Esophagus squamous epithelium (tissue), 4 donors: Measurements from ENCODE around the gene HAO2.

Source experiments
- POLR2A ChIP-seq, 4 donors: fragments of 450-650 bp; IDR thresholded peaks; one replicate each; pipeline ENCODE4 v1.6.1; 2017; ENCODE audit warnings: antibody characterized with exemption in 4 of 4, mild to moderate bottlenecking in 4 of 4, moderate library complexity in 3 of 4
- TF ChIP-seq, protein P1 (sequence below), 6 experiments: fragments of 450-650 bp in 4 of 6; fragments of 200-600 bp in 2 of 6; sonication (generic) in 2 of 6; IDR thresholded peaks; one replicate each; pipeline ENCODE4 v1.5.1; 2016 to 2019; ENCODE audit warnings: antibody characterized with exemption in 6 of 6, mild to moderate bottlenecking in 4 of 6, moderate library complexity in 4 of 6

GRCh38 chr1:119431836-119432235 is 63.3 kb downstream of the HAO2 start:
- TF ChIP-seq, protein P1, sequence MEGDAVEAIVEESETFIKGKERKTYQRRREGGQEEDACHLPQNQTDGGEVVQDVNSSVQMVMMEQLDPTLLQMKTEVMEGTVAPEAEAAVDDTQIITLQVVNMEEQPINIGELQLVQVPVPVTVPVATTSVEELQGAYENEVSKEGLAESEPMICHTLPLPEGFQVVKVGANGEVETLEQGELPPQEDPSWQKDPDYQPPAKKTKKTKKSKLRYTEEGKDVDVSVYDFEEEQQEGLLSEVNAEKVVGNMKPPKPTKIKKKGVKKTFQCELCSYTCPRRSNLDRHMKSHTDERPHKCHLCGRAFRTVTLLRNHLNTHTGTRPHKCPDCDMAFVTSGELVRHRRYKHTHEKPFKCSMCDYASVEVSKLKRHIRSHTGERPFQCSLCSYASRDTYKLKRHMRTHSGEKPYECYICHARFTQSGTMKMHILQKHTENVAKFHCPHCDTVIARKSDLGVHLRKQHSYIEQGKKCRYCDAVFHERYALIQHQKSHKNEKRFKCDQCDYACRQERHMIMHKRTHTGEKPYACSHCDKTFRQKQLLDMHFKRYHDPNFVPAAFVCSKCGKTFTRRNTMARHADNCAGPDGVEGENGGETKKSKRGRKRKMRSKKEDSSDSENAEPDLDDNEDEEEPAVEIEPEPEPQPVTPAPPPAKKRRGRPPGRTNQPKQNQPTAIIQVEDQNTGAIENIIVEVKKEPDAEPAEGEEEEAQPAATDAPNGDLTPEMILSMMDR (IDR thresholded peaks at IDR 0.05) = no peak
- TF ChIP-seq POLR2A (IDR thresholded peaks at IDR 0.05) = no peak
